Activated CD4-positive, alpha-beta T cell treated with anti-CD3 and anti-CD28 coated beads, Interleukin-2, Interleukin-4, amounts not matched to agents 100 ng/mL and 50 ng/mL, durations not matched to agents 16 hours and 8 hours (primary cell): ENCODE data around the gene TMEM233.
"Not testable (repeated sequence)": the region's sequence is repeated elsewhere in the genome, so short reads cannot be mapped to it uniquely, and the experiment has no call there.

ENCODE experiments used
- DNase-seq: peaks from one replicate; pipeline ENCODE4 v3.0.0-alpha.2; 2020; ENCODE audit warnings: low spot score

The TMEM233 gene

DNA sequence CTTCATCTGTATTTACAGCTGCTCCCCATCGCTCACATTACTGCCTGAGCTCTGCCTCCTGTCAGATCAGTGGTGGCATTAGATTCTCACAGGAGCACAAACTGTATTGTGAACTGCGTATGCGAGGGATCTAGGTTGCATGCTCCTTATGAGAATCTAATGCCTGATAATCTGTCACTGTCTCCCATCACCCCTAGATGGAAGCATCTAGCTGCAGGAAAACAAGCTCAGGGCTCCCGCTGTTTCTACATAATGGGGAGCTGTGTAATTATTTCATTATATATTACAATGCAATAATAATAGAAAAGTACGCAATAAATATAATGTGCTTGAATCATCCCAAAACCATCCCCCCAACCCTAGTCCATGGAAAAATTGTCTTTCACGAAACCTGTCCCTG lies 64.6 kb downstream of the TMEM233 start:
- DNase-seq: not testable (repeated sequence)

DNA sequence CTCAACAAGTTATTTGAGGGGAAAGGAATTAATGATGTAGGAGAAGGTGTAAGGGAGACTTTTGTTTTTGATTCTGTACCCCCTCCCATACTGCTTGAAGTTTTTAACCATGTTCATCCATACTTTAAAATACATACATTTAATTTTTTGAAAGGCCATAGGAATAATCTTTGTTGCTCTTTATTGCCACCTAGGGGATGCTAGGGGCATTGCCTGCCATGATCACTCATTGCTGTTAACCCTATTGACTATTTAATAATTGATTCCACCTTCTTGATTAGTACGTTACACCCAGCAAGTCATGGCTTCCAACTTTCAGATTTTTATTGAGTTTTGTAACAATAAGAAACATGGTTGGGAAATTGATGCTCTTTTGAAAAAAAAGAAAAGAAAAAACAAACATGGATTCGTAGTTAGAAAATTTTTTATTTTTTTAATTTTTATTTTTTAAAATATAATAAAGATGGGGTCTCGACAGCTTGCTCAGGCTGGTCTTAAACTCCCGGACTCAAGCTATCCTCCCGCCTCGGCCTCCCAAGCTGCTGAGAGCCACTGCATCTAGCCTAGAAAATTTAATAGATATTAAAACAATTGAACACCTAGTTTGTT lies 65.8 kb downstream of the TMEM233 start:
- peak; percentile 59 for DNase-seq

DNA sequence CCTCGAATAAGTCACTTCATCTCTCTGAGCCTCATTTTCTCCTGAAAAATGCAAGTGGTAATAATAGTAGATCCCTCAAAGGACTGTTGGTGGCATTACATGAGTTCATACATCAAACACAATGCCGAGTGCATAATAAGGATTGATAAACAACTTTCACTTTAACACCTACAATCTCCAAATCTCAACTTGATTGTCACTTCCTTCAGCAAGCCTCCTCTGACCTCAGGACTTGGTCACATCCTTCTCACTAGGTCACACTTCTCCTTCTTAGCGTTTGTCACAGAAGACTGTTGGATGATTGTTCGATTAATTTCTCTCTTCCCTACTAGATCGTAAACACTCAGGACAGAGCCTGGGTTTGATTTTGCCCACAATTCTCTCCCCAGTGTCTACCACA lies 66.5 kb downstream of the TMEM233 start:
- DNase-seq: no peak

DNA sequence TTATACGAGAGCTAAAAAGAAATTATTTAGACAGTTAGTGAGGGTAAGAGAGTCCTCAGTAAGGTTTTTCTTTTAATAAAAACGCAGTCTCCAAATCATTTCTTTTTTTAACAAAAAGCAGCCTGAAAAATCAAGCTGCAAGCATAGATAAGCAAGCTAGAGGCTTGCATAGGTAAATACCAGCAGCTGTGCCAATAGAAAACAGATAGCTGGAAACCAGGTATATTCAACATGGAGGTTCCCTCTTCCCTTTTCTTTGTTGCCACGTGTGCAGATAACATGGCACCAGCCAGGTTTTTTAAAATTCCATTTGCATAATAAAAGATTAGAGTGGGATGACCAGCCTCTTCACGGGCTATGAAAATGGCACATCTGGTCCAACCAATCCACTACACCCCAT lies 68.3 kb downstream of the TMEM233 start:
- no peak for DNase-seq

DNA sequence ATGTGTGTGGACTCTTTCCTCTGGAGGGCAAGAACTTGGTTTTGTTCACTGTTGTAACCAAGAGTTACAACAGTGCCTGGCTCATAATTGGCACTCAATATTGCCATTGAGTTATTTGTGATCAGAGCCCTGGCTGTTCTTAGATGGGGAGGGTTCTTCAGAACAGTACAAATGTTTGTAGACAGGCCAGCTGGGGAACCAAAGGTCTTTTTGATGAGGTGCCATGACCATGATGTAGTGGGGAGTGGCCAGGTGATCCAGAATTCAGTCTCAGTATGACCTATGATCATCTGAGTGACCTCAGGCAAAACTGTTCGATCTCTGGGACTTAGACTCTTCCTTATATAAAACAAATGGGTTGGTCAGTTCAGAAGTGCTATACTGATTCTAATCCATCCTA lies 71.1 kb downstream of the TMEM233 start:
- DNase-seq: no peak

DNA sequence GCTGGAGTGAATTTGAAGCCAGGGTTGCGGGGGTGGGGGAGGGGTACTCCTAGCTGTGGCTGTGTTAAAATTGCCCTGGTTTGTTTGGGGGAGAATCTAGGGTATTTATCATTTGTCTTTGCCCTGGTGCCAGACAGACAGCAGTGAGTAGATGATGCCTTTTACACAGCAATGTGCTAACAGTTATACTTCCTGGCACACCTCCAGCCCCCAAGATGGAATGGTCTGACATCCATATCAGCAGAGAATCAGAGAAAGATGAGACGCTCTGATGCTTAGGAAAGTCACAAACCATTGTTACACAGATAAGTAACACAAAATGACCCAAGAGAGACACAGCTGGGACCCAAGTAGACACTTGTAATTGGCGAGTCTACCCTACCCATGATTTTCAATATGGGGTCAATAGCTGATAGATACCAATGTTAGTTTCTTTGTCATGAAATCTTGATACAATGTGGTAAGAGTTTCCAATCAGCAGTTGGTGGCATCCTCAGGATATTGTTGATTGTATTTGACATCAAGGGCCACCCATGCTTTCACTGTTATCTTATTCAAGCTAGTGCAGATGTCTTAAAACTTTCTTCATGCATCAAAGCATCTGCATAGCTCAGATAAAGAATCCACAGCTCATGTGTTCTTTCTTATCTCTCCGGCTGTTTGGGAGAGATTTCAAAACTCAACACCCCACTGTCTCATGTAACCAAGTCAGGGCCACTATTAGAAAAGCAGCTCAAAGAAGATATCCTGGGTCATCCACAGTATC lies 71.8 kb downstream of the TMEM233 start:
- DNase-seq: no peak

DNA sequence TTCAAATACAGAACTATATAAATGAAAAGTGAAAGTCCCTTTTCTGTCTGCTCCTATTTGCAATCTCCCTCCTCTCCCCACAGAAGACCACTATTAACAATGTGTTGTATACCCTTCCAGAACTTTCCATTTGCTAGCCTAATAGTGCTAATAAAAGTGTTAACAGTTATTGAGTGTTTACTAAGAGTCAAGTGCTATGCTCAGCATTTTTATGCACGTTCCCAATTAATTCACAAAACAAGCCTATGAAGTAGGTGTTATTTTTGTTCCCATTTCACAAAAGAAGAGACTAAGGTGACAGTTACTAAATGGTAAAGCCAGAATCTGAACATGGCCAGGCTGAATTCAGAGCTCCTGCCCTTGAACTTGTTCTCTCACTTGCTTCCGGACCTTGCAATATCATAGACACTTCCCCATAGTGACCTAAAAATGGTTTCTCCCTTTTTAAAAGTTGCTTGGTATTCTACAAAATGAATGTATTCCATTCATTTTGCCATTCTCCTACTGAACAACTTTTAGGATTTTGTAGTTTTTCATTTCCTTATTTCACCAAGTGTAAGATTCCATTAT lies 72.7 kb downstream of the TMEM233 start:
- no peak for DNase-seq

DNA sequence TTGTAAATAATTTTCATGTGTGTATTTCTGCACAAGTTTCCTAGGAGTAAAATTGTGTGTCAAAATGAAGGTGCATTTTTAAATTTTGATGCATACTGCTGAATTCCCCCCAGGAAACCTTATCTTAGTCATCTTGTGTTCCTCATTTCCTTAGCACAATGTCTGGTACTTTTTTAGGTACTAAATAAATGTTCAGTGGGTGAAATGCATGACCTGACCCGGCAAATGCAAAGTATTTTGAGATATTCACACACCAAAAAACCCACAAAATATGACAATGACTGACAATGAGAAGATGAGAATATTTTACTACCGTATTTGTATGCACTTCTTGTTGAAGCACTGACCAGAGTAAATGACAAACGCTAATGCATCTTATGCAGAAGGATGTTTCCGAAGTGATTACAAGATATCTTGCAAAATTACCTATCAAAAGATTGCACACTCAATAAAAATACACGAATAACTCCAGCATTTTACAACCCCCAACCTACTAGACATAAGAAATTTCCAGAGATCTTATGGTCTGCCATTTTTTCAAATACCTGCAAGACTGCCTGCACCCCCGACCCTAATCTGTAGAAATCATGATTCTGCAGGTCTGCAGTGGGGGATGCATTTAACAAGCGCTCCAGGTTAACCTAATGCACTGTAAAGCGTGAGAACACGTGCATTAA lies 73.5 kb downstream of the TMEM233 start:
- DNase-seq: no peak

DNA sequence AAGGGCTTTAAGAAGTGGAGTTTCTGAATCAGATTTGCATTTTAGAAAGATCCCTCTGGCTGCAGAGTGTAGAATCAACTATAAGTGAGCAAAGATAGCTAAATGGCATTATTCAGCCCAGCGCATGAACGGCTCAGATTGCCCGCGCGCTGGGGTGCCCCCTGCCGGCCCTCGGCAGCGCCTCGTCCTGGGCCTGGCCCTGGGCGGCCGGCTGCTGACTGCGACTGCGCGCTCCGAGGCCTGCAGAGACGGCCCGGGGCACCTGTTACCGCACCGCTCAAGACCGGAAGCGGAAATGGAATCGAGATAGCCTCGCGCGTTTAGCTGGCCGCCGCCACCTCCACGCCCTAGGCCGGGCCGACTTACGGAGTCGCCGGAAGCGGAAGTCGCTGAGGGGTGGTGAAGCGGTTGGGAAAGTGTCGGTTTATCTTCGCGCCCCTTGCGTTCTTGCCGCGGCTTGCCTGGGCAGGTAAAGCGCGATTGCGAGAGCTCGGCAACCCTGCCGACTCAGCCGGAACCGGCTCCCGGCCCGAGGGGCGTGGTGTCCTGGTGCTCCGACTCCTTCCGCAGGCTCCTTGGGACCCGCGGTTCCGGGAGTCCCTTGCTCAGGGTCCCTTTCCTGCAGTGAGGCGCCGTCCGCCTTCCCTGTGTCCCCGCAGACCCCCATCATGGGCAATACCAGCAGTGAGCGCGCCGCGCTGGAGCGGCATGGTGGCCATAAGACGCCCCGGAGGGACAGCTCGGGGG lies 74.2 kb downstream of the TMEM233 start, which contains the start of gene PRKAB1:
Gene PRKAB1 (plus strand): TSS at position 557 of the 747 bp plus-strand sequence. CDS start 112 bp downstream, at position 669.
- DNase-seq: peak; percentile 97

DNA sequence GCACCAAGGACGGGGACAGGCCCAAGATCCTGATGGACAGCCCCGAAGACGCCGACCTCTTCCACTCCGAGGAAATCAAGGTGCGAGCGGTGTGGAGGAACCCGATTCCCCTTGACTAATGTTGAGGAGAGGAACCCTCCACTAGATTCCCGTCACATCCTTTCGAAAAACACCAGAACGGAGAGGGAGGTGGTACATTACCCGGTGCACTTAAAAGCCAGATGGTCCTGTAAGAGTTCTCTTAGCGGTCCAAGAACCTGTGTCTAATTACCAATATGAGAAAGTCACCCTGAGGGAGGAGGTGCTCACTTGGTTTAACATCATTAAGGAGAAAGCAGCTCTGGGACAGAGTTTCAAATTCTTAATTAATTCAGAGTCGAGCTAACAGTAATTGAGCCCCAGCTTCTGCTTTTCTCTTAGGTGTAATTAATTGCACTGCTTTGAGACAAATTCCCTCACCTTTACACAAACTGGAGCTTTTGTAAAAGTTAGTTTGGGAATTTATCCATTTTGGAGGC lies 74.8 kb downstream of the TMEM233 start:
- DNase-seq: no peak

DNA sequence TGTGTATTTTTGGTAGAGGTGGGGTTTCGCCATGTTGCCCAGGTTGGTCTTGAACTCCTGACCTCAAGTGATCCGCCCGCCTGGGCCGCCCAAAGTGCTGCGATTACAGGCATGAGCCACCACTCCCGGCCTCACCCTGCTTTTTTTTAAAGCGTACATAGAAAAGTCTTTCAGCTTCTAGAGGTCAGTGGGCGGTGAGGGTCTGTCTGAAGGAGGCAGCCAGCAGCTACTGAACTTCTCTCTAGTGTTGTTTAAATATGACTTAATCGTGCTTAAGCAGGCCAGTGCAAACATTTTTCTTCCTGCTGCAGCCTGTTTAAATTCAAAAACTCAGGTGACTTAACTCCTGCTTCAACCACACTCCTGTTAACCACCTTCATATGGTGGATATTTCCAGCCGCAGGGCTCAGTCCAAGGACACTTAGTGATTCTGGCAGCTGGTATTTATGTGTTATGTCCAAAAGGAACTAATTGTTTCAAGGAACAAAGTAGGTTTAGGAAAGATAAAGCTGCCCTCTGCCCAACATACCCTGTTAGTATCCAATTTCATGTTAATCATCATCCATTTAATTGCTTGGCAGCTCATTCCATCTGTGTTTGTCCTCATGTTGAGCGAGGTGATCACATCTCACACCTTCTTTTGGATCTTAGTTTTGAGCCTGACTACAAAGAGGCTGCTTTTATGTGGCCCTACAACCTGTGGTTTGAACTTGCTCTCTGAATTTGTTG lies 76.3 kb downstream of the TMEM233 start:
- DNase-seq: no peak

DNA sequence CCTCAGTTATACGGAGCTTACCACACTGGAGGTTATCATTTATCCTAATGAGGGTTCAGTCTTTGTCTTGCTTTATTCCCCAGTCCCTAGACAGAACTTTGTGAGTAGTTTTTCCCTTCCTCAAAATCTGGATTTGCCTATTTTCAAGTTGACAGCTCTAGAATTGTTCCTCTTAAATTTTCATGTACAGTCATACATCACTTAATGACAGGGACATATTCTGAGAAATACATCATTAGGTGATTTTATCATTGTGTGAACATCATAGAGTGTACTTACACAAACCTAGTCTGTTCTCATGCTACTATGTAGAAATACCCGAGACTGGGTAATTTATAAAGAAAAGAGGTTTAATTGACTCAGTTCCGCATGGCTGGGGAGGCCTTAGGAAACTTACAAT lies 77.5 kb downstream of the TMEM233 start:
- no peak for DNase-seq

DNA sequence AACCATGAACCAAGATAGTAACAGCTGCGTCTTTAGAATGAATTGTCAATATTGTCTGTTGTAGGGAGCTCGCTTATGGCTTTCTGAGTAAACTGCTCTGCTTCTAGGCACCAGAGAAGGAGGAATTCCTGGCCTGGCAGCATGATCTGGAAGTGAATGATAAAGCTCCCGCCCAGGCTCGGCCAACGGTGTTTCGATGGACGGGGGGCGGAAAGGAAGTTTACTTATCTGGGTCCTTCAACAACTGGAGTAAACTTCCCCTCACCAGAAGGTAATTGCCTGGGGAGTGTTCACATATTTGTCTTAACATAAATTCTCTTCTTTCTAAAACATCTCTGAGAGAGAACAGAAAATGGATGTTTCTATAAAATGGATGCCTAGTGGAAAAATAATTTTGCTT lies 78.6 kb downstream of the TMEM233 start:
- DNase-seq: no peak

DNA sequence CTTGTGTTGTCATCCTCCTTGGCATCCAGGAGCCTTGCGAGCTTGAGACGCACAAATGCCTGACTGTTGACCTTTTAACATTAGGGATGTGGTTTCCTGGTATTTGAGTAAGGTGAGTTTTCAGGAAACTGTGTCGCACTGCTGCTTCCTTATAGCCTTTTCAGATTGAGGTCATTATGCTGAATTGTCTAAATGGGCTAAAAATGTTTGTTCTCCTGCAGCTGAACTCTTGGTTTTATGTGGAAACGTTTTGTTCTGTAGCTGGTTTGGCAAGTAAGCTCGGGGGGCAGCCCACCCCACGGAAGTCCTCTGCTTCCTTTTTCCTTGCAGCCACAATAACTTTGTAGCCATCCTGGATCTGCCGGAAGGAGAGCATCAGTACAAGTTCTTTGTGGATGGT lies 80.1 kb downstream of the TMEM233 start:
- no peak for DNase-seq

DNA sequence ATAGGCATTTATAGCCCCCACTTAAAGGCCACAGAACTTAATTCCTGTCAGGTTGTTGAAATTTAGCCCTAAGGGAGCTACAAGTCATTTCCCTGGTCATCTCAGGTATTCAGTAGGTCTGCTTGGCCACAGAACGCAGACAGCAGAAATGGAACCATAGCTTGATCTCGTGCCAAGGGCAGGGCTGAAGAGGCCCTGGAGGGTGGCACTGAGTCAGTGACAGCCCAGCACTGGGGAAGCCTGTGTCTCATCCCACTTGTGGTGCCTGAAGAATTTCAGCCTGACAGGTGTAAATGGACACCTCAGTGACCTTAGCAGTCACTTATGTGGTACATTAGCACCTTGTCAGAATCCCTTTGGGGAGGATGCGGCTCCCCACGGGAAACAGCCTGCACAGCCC lies 81.0 kb downstream of the TMEM233 start:
- DNase-seq: no peak

DNA sequence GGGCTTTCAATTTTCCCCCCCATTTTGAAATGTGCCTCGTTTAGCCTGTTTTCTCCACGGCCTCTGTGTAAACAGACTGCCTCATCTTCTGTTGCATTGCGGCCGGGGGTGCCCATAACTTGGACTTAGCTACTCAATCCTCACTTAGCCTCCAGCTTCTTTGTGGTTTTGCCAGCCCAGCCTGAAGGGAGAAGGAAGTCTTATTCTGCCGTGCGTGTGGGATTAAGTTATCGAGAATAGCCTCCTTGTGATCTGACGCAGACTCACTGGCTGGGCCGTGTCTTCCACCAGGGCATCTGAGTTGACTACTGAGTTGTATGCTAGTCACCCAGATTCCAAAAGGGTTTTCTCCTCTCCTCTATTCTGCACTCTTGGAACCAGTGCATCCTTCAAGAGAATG lies 82.4 kb downstream of the TMEM233 start:
- no peak for DNase-seq

DNA sequence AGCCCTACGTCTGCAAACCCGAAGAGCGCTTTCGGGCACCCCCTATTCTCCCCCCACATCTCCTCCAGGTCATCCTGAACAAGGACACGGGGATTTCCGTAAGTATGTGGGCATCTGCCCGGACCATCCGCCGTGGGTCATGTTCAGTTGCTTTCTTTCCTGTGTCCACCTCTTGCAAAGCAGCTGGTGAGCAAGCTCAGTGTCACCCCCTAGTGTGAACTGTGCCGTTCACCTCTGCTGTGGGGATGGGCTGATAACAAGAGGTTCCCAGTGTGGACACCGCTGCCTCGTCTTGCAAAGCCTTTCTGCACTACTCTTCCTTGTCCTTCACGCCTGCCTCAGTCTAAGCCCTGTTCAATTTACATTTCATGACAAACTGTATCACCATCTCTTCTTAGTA lies 83.0 kb downstream of the TMEM233 start:
- DNase-seq: no peak

DNA sequence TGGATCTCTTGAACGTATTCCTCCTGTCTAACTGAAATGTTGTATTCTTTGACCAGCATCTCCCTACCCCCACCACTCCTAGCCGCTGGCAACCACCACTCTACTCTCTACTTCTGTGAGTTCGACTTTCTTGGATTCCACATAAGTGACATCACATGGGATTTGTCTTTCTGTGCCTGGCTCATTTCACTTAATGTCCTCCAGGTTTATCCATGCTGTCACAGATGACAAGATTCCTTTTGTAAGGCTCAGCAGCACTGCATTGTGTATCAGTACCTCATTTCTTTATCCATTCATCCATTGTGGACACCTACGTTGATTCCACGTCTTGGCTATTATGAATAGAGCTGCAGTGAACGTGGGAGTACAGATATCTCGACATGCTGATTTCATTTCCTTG lies 84.9 kb downstream of the TMEM233 start:
- DNase-seq: no peak

DNA sequence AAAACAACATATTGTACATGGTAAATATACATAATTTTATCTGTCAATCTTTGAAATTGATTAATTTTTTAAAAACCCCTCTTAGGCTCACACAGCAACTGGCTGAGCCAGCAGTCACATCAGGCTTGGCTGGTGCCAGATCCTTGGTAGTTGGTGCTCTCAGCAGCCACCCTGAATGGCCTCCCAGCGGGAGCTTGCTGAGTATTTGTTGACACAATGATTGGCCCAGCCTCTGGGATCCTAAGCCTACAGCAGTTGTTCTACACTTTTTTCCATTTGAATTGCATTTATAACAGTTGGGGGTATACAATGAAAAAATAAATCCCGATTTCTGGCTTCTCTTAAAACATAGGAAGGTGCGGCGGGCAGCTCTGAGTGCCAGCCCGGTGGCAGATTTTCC lies 85.5 kb downstream of the TMEM233 start:
- no peak for DNase-seq

DNA sequence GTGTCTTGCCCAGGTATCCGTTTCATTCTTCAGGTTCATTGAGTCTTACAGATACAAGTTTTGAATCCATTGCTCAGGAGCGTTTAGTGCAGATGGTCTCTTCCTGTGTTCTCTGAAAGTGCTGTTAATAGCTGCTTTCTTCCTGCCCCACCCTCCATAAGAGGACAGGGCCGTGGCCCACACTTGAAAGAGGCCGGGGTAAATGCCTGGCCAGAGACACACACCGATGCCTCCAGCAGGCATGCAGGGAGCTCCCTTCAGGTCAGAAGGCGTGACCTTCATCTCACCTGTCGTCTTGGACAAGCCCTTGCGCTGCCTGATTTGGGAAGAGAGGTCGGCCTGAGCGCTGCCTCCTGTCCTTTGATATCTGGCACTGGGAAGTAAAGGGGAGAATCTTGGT lies 85.9 kb downstream of the TMEM233 start:
- DNase-seq: no peak

DNA sequence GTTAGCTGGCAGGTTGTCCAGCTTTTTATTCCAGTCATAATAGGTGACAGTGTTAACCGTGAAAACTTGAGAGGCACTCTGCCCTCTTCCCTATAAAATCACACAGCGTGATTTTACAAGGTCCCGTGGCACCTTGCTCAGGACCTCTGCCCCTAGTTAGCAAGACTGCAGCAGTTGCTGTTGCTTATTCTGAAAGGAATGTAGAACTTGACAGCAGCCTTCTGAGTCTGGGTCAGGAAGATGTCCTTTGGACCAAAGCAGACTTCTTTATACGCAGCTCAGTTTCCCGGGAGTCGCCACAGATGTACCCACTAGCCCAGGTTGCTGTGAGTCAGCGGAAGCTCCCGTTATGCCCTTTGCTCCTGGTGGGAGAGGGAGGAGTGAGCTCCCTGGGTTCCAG lies 87.5 kb downstream of the TMEM233 start:
- DNase-seq: no peak
